Measurements from ENCODE around the gene KIAA1143.

KIAA1143 gene

GRCh38 chr3:44761424-44762169 is at the start of gene KIAA1143, which contains the start of gene KIF15:
Gene KIAA1143 (minus strand): TSS chr3:44761619. CDS start chr3:44761602, 17 bp downstream.
Gene KIF15 (plus strand): TSS chr3:44761794. CDS start chr3:44761866, 72 bp downstream.
- peak; percentile 96 for DNase-seq

GRCh38 chr3:44805960-44806359 is 44.5 kb upstream of the KIAA1143 start:
- no peak for DNase-seq

- DNase-seq, result no peak
Observed at GRCh38 chr3:44803298-44803697, 41.9 kb upstream of the KIAA1143 start.

GRCh38 chr3:44802011-44802410 is 40.6 kb upstream of the KIAA1143 start:
- DNase-seq, result no peak

DNA sequence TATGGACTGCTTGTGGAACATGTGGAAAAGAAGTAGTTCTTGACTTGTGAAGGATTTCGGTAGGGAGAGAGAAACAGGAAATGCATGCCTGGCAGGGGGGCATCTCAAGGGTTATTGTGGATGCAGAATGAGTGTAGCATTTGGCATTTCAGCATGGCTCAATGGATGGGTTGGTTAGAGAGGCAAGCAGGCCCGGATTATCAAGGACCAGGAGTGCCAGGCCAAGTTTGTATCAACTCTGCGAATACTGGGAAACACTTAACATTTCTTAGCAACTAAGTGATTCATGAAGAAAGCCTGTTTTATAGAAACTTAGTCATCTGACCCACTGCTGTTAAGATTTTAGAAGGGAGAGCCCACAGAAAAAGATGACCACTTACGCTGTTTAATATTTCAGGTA is 33.8 kb upstream of the KIAA1143 start:
- DNase-seq, result no peak

DNA sequence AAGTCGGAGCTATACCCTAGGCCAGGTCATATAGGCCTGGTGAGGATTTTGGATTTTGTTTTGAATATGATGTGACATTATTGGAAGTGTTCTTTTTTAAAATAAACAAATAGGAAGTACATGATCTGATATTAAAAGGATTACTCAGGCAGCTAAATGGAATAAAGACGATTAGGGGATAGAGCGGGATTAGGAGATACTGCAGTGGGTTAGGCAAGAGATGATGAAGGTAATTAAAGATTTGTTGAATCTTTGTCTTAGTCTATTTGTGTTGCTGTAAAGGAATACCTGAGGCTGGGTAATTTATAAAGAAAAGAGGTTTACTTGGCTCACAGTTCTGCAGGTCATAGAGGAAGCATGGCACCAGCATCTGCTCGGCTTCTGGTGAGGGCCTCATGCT is 21.5 kb upstream of the KIAA1143 start:
- DNase-seq, result no peak

DNA sequence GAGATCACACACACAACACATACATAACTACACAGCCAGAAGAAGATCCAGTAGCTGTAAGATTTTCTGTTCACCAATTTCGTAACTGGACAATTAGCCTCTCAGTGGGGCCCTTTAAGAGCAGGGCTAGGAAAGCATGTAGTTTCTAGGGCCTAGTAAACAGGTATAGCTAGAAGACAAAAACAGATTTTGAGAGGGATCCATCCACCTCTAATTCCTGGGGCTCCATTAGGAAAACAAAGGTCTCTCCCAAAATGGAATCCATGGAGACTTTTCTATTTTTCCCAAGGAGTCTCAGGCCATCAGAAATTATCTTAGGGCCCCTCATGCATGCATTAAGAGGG is 10.7 kb upstream of the KIAA1143 start:
- no peak for DNase-seq

DNA sequence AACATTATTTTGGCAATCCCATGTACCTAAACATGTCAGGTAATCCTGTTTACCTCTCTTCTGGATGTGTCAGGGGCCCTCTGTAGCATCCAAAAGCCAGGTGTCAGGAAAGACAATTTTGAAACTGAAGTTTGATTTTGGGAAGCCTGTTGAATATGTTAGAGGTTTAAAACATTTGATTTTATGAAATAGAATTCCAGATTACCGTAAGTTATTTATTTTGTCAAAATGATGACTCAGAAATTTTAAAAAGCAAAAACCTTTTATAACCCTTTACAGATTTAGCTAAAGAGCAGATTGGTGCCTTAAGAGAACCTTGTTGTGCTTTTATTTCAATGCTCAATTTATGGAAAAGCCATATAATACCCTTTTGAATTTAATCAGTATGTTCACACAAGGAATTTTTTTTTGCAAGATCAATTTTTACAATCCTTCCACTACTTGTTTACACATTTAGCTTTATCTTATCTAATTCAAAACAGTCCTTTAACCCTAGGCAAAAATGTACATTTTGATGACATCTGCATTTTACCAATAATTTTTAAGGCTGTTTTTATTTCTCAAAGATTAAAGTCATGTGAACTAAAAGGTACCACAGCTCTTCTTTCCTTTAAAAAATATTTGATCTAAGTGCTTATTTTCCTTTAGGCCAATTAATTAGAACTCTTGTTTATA is 10.1 kb upstream of the KIAA1143 start:
- DNase-seq, result no peak

DNA sequence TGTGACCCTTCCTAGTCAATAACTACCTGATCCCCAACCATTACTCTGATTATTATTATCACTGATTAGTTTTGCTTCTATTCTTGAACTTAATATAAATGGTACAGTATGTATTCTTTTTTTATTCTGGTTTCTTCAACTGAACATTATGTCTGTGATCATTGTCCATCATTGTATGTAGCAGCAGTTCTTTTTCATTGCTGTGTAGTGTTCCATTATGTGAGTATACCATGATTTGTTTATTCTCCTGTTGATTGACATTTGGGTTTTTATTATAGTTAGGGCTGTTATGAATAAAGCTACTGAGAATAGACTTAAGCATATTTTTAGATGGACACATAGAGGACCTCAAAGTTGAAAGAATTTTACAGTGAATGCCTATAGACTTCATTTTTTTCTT is 2.8 kb upstream of the KIAA1143 start:
- DNase-seq, result no peak

- no peak for DNase-seq
Observed at GRCh38 chr3:44762690-44763089, 1.3 kb upstream of the KIAA1143 start.

GRCh38 chr3:44762170-44762677 is 805 bp upstream of the KIAA1143 start:
- DNase-seq, result no peak

DNA sequence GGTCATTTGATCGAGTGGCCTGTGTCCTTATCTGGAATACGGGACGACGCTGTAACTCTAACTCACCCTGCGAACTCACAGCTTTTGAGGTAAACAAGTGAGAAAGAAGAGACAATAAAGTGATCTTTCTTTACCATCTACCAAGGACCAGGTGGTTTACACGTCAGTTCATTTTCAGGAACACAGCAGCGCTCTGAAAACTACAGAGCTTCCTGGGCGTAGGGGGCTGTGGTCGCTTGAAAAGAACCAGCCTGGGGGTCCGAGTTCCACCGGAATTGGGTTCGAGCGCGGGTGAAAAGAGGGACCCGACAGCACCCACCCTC is 357 bp downstream of the KIAA1143 start:
- no peak for DNase-seq

DNA sequence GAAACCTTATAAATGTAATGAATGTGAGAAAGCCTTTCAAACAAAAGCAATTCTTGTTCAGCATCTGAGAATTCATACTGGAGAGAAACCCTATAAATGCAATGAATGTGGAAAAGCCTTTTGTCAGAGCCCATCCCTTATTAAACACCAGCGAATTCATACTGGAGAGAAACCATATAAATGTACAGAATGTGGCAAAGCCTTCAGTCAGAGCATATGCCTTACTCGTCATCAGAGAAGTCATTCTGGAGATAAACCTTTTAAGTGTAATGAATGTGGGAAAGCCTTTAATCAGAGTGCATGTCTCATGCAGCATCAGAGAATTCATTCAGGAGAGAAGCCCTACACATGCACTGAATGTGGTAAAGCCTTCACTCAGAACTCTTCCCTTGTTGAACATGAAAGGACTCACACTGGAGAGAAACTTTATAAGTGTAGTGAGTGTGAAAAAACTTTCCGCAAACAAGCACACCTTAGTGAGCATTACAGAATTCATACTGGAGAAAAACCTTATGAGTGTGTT is 26.7 kb downstream of the KIAA1143 start:
- no peak for DNase-seq

DNA sequence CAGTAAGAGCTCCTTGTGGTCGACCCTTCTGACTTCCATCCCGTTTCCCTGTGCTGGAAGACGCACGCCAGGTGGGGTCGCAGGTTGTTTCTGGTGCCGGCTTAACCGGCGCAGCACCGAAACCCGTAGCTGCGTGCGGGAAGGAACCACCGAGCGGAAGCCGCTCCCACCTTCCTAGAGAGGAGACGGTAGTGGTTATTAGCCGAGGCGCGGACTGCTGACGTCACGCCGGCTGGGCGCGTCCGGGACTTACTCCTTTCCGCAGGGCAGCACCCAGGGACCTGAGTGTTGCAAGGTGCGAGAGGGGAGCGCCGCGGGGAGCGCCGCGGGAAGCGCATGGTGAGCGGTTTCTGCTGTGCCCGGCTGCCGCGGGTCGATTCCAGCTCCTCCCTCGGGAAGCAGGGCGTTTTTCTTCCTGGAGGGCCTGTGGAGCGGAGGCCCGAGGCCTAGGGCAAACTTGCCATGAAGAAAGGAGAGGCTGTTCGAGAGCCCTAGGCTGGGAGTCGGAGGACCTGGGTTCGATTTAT is 32.0 kb downstream of the KIAA1143 start, which contains the start of gene ZNF501:
TSS of gene ZNF501 (plus strand) at position 252 of the 527 bp plus-strand sequence. CDS start 4,787 bp downstream, outside the sequence.
- peak; percentile 87 for DNase-seq

DNA sequence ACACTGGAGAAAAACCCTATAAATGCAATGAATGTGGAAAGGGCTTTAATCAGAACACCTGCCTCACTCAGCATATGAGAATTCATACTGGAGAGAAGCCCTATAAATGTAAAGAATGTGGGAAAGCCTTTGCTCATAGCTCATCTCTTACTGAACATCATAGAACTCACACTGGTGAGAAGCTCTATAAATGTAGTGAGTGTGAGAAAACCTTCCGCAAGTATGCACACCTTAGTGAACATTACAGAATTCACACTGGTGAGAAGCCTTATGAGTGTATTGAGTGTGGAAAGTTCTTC is 39.4 kb downstream of the KIAA1143 start:
- no peak for DNase-seq

DNA sequence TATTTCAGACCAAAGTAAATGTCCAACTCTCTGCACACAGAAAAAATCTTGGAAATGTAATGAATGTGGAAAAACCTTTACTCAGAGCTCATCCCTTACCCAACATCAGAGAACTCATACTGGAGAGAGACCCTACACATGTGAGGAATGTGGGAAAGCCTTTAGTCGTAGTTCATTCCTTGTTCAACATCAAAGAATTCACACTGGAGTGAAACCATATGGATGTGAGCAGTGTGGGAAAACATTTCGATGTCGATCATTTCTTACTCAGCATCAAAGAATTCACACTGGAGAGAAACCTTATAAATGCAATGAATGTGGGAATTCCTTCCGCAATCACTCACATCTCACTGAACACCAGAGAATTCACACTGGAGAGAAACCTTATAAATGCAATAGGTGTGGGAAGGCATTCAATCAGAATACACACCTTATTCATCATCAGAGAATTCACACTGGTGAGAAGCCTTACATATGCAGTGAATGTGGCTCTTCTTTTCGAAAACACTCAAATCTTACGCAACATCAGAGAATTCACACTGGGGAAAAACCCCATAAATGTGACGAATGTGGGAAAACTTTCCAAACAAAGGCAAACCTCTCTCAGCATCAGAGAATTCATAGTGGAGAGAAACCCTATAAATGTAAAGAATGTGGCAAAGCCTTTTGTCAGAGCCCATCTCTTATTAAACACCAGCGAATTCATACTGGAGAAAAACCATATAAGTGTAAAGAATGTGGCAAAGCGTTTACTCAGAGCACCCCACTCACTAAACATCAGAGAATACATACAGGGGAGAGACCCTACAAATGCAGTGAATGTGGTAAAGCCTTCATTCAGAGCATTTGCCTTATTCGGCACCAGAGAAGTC is 40.0 kb downstream of the KIAA1143 start:
- DNase-seq, result no peak

GRCh38 chr3:44712455-44713075 is 48.9 kb downstream of the KIAA1143 start, which contains the start of gene ZNF502:
Gene ZNF502 (plus strand): TSS chr3:44712660. CDS start chr3:44720262, 7,602 bp downstream.
- peak; percentile 60 for DNase-seq
